Karpas-422 (cell line): Measurements from ENCODE around the gene KCNK15. TPM values are rescaled to one million over a fixed set of nuclear protein-coding genes. Genes with fewer than 3 reads are reported as not detected.

Experiments
- DNase-seq: peaks from one replicate; pipeline ENCODE4 v3.0.0-alpha.2; 2015
- H2AFZ ChIP-seq: fragments of 200-600 bp; sonication (generic); 2 replicates; pipeline ENCODE4 v1.6.1; 2014; ENCODE audit warnings: antibody characterized with exemption, low read length, mixed read lengths
- H3K27ac ChIP-seq: fragments of 200-600 bp; sonication (generic); 2 replicates; pipeline ENCODE4 v1.5.1; 2014; ENCODE audit warnings: mild to moderate bottlenecking, low read length, moderate library complexity
- H3K27me3 ChIP-seq: fragments of 200-600 bp; sonication (generic); 2 replicates; pipeline ENCODE4 v1.6.1; 2014; ENCODE audit warnings: low read length, mixed read lengths
- H3K36me3 ChIP-seq: fragments of 200-600 bp; sonication (generic); 2 replicates; pipeline ENCODE4 v1.6.1; 2014; ENCODE audit warnings: low read length, mixed read lengths; ENCODE audit not compliant: insufficient read depth
- H3K4me1 ChIP-seq: fragments of 200-600 bp; sonication (generic); 2 replicates; pipeline ENCODE4 v1.6.1; 2014; ENCODE audit warnings: mild to moderate bottlenecking, low read length, mixed read lengths
- H3K4me2 ChIP-seq: fragments of 200-600 bp; sonication (generic); 2 replicates; pipeline ENCODE4 v1.6.1; 2014; ENCODE audit warnings: low read length, low read depth, mild to moderate bottlenecking; ENCODE audit not compliant: poor library complexity, severe bottlenecking
- H3K4me3 ChIP-seq: fragments of 200-600 bp; sonication (generic); 2 replicates; pipeline ENCODE4 v1.5.1; 2014; ENCODE audit warnings: mild to moderate bottlenecking, antibody characterized with exemption, low read length, mixed read lengths
- H3K79me2 ChIP-seq: fragments of 200-600 bp; sonication (generic); 2 replicates; pipeline ENCODE4 v1.6.1; 2014; ENCODE audit warnings: mild to moderate bottlenecking, low read length, mixed read lengths
- H3K9ac ChIP-seq: fragments of 200-600 bp; sonication (generic); 2 replicates; pipeline ENCODE4 v1.6.0; 2014; ENCODE audit warnings: low read length
- H3K9me2 ChIP-seq: fragments of 200-600 bp; sonication (generic), shearing (Covaris generic); replicated peaks from 2 replicates; pipeline ENCODE4 v1.6.0; 2014; ENCODE audit warnings: mild to moderate bottlenecking, low read length, moderate library complexity; ENCODE audit not compliant: insufficient read depth
- H3K9me3 ChIP-seq: fragments of 300-700, 200-600 bp; sonication (generic); 2 replicates; pipeline ENCODE4 v1.6.1; 2014; ENCODE audit warnings: low read length, mixed read lengths
- H4K20me1 ChIP-seq: fragments of 200-600 bp; sonication (generic); 2 replicates; pipeline ENCODE4 v1.6.1; 2014; ENCODE audit warnings: mild to moderate bottlenecking, antibody characterized with exemption, low read length, low read depth; ENCODE audit not compliant: insufficient read depth
- total RNA-seq: library from RNA; depleted of rRNA; stranded (reverse); fragments of >200 nt; shearing (Covaris generic); gene quantifications from 2 replicates; pipeline ENCODE4 v1.2.3, GENCODE V29; 2014; ENCODE audit warnings: low replicate concordance

Gene KCNK15
- total RNA-seq, 1 experiment from 2014 or later, result not detected

DNA sequence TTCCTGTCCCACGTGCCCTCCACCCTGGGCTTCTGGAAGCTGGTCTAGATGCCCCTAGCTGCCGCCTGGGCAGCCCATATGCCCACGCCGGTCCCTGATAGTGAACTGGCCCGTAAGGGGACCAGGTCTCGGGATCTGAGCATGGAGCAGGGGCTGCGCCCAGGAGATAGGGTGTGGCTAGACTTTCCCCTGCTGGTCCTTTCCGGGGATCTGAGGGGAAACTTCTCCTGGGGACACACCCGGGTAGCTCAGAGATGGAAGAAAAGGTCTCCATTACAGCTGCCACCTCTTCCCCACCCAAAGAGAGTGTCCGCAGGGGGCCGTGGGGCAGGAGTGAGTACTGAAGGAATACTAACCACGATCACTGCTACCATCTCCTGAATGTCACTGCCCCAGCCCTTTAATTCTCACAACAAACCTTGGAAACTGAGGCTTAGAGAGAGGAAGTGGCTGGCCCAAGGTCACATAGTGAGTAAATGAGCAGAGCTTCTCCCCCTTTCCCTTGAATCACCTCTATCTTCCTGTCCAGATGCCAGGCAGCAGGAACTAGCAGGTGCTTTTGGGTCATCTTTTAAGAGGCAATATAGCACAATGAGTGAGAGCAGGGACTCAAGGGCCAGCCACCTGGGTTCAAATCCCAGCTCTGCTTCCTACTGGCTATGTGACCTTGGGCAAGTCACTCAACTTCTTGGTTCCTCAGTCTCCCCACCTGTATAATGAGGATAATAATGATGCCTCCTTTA is 42.3 kb upstream of the KCNK15 start:
- no peaks in the 10 kb centered on the region for H3K27me3 ChIP-seq
- no peak for DNase-seq
- H3K9me3 ChIP-seq, result no peaks in the 10 kb centered on the region
- no peaks in the 10 kb centered on the region for H3K36me3 ChIP-seq
- peaks cover 3% of the 10 kb centered on the region; the same call in 1 of the 2 replicates for H3K4me1 ChIP-seq
- no peaks in the 10 kb centered on the region for H3K9me2 ChIP-seq
- no peak overlapping the region for H3K4me2 ChIP-seq
- no peak overlapping the region for H3K27ac ChIP-seq
- no peaks in the 10 kb centered on the region for H3K79me2 ChIP-seq
- H4K20me1 ChIP-seq, result no peaks in the 10 kb centered on the region
- H2AFZ ChIP-seq, result no peak overlapping the region
- no peak overlapping the region for H3K9ac ChIP-seq
- H3K4me3 ChIP-seq, result no peak overlapping the region

DNA sequence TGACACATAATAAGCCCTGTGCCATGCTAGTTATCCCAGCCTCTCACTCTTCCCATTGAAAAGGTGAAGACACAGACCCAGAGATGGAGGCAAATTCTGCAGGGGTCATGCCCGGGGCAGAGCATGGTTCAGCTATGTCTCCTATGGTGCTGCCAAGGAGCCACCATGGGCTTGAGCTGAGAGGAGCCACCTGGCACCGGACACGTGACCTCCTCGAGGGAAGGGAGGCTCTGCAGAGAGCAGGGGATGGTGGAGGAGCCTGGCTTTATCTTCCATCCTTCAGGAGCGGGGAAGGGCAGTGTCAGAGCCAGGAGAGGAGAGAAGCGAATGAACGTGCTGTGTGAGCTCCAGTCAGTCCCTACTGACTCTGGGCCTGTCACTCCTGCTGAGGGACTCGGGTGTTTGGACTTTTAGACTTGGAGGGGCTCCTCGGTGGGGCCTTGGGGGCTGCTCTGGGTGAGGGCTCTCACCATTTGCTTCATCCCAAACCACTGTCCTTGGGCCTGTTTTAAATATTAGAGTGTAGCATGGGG is 41.6 kb upstream of the KCNK15 start:
- Histone ChIP-seq H3K4me3 (no peak overlapping the region), H3K79me2 (no peaks in the 10 kb centered on the region), H3K4me1 (peaks cover 3% of the 10 kb centered on the region; the same call in 1 of the 2 replicates), H3K9me2 (no peaks in the 10 kb centered on the region), H3K36me3 (no peaks in the 10 kb centered on the region), H2AFZ (no peak overlapping the region), H3K27me3 (no peaks in the 10 kb centered on the region), H4K20me1 (no peaks in the 10 kb centered on the region), H3K9ac (no peak overlapping the region), H3K27ac (no peak overlapping the region), H3K4me2 (no peak overlapping the region), H3K9me3 (no peaks in the 10 kb centered on the region)
- no peak for DNase-seq

DNA sequence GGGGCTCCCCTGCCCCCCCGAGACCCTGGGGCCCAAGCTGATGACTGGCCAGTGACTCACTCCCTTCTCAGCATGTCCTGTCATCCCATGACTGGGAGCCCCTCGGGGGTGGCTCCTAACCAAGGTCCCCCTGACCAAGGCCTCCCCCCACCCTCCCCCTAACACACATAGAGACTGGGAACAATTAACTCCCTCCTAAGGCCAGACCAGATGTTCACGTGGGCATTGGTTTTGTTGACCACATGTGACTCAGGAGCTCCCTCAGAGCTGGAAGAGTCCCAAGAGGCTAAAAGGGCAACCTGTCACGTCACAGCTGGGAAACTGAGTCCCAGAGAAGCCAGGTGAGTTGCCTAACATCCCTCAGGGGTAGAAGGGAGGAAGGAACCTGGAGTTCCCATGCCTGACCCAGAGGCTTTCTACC is 41.1 kb upstream of the KCNK15 start:
- Histone ChIP-seq H3K4me2 (no peak overlapping the region), H3K9ac (no peak overlapping the region), H4K20me1 (no peaks in the 10 kb centered on the region), H3K4me3 (no peak overlapping the region), H3K27me3 (no peaks in the 10 kb centered on the region), H3K4me1 (peaks cover 3% of the 10 kb centered on the region; the same call in 1 of the 2 replicates), H3K36me3 (no peaks in the 10 kb centered on the region), H3K27ac (no peak overlapping the region), H3K9me2 (no peaks in the 10 kb centered on the region), H2AFZ (no peak overlapping the region), H3K79me2 (no peaks in the 10 kb centered on the region), H3K9me3 (no peaks in the 10 kb centered on the region)
- no peak for DNase-seq

DNA sequence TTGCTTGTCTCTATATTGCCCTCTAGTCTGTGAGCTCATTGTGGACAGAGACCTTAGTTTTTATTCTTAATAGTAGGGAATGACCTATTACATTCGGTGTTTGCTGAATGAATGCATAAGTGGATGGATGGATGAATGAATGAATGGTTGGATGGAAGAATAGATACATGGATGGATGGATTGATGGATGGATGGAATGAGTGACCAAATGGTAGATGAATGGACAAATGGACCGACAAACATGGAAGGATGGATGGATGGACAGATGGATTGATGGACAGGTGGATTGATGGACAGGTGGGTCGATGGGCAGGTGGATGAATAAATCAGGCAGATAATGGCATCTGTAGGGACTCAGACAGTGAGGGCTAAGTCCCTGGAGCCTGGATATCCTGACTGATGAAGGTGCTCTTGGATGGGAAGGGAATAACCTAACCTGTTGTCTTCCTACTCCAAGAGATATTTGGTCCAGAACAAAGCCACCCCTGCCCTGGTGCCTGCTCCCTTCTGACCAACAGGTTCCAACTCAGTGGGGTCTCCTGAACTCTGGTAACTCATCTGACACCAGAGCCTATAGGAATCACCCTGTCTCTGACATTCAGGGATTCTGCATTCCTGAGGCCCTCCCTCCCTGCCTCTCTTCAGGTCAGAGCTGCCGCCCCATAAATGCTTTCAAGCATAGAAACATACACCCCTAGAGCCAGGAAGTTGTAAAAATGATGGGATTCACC is 40.1 kb upstream of the KCNK15 start:
- H3K9me2 ChIP-seq, result no peaks in the 10 kb centered on the region
- no peak overlapping the region for H3K4me3 ChIP-seq
- no peak for DNase-seq

DNA sequence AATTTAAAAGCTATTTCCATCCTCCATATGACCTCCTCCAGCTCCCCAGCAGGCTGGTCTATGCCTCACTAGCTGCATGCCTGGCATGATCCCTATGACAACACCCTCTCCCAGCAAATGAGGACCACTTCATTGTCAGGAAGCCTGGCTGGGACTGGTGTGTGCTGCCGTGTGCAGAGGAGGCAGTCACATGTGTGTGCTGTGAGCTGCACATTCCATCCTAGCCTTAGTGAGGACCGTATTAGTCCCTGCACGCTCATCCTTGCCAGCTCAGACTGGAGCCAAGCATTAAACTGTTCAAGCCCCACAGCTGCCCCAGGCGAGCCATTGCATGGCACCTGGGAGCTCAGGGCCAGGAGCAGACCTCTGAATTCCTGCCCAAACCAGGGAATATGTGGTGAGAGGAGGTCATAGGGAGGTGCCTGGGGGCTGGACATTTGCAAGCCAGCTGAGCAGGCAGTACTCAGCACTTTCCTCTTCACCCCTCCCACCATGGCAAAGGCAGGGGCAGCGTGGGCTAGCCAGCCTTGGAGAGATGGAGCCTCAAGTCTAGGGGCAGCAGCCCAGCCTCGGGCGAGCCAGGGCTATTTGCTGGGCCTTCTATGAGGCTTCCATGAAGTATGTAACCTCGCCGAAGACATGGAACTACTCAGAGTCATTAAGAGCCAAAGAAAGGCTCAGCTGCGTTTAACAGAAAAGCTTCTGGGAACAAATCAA is 39.2 kb upstream of the KCNK15 start:
- H2AFZ ChIP-seq, result no peak overlapping the region
- no peaks in the 10 kb centered on the region for H3K79me2 ChIP-seq
- DNase-seq, result no peak
- H3K27me3 ChIP-seq, result no peaks in the 10 kb centered on the region
- peaks cover 3% of the 10 kb centered on the region; the same call in 1 of the 2 replicates for H3K4me1 ChIP-seq
- no peaks in the 10 kb centered on the region for H3K9me2 ChIP-seq
- H3K4me2 ChIP-seq, result no peak overlapping the region
- H3K9me3 ChIP-seq, result no peaks in the 10 kb centered on the region
- H3K36me3 ChIP-seq, result no peaks in the 10 kb centered on the region
- H3K9ac ChIP-seq, result no peak overlapping the region
- H3K4me3 ChIP-seq, result no peak overlapping the region
- H4K20me1 ChIP-seq, result no peaks in the 10 kb centered on the region
- H3K27ac ChIP-seq, result no peak overlapping the region

More for the DNA sequence above, 40.1 kb upstream of the KCNK15 start:
- H3K27ac ChIP-seq, result no peak overlapping the region
- no peaks in the 10 kb centered on the region for H4K20me1 ChIP-seq
- no peaks in the 10 kb centered on the region for H3K27me3 ChIP-seq
- H3K4me2 ChIP-seq, result no peak overlapping the region
- H2AFZ ChIP-seq, result no peak overlapping the region
- H3K36me3 ChIP-seq, result no peaks in the 10 kb centered on the region
- H3K9me3 ChIP-seq, result no peaks in the 10 kb centered on the region
- H3K9ac ChIP-seq, result no peak overlapping the region
- H3K4me1 ChIP-seq, result peaks cover 3% of the 10 kb centered on the region; the same call in 1 of the 2 replicates
- no peaks in the 10 kb centered on the region for H3K79me2 ChIP-seq

DNA sequence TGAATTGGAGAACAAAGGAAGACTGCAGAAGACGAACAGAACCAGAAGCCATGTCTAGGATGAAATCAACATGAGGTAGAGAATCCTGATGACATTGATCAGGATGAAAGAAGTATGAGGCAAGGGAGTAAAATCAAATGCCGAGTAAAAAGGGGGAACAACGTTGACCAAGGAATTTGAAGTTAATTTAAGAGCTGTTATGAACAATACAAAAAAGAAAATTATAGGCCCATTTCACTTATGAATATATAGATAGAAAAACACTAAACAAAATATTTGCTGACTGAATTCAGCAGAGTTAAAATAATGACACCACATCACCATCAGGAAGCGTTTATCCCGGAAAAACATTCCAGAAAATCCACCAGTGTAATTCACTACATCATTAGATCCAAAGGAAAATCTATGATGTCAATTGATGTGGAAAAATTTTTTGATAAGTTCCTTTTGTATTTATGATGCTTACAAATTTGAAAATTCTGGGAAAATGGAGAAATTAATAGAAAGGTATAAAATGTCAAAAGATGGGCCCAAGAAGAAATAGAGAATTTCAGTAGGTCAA is 38.6 kb upstream of the KCNK15 start:
- Histone ChIP-seq H3K27ac (no peak overlapping the region), H3K79me2 (no peaks in the 10 kb centered on the region), H3K4me3 (no peak overlapping the region), H4K20me1 (no peaks in the 10 kb centered on the region), H3K27me3 (no peaks in the 10 kb centered on the region), H3K4me1 (peaks cover 3% of the 10 kb centered on the region; the same call in 1 of the 2 replicates), H3K4me2 (no peak overlapping the region), H2AFZ (no peak overlapping the region), H3K9me3 (no peaks in the 10 kb centered on the region), H3K9ac (no peak overlapping the region), H3K36me3 (no peaks in the 10 kb centered on the region), H3K9me2 (no peaks in the 10 kb centered on the region)
- no peak for DNase-seq

DNA sequence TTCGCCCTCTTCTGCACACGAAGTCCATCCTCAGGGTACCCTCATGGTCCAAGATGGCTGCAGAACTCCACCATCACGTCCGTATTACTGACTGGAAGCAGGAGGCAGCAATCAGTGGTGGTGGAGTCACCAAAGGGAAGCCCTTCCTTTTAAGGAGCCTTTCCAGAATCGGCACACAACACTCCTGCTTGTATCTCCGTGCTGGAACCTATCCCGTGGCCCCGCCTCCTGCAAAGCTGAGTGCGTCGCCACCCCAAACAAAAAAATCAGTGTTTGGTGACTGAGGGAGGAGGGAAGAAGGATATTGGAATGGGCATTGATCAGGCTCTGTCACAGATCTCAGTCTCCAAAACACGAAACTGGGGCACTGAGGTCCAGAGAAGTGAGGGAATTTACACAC is 36.3 kb upstream of the KCNK15 start:
- Histone ChIP-seq H3K27ac (no peak overlapping the region), H3K27me3 (no peaks in the 10 kb centered on the region), H2AFZ (no peak overlapping the region), H3K36me3 (no peaks in the 10 kb centered on the region), H4K20me1 (no peaks in the 10 kb centered on the region), H3K9me2 (no peaks in the 10 kb centered on the region), H3K4me1 (no peaks in the 10 kb centered on the region), H3K4me2 (no peak overlapping the region), H3K9me3 (no peaks in the 10 kb centered on the region), H3K79me2 (no peaks in the 10 kb centered on the region), H3K9ac (no peak overlapping the region), H3K4me3 (no peak overlapping the region)
- DNase-seq, result no peak
